Activated T-helper 2 cell treated with anti-CD3 and anti-CD28 coated beads, Interferon-gamma antibody, Interleukin-2, Interleukin-4, amounts not matched to agents 10 μg/mL and 5 μg/mL and 100 μg/mL, durations not matched to agents 14 hours and 24 hours and 36 hours (primary cell): ENCODE data around the gene ITGB8. TPM values are rescaled to one million over a fixed set of nuclear protein-coding genes. Genes with fewer than 3 reads are reported as not detected.
"Not testable (repeated sequence)": the region's sequence is repeated elsewhere in the genome, so short reads cannot be mapped to it uniquely, and the experiment has no call there.

Source experiments
- DNase-seq: peaks from one replicate; pipeline ENCODE4 v3.0.0; 2021; ENCODE audit warnings: low spot score
- H3K27ac Mint-ChIP-seq: one replicate; pipeline ENCODE4 v1.8.0; 2021; ENCODE audit warnings: mixed read lengths
- H3K27me3 Mint-ChIP-seq: one replicate; pipeline ENCODE4 v1.8.0; 2021; ENCODE audit warnings: low read depth, mixed read lengths
- H3K36me3 Mint-ChIP-seq: one replicate; pipeline ENCODE4 v1.8.0; 2021; ENCODE audit warnings: low read depth, mixed read lengths
- H3K4me1 Mint-ChIP-seq: one replicate; pipeline ENCODE4 v1.8.0; 2021; ENCODE audit warnings: low read depth, mixed read lengths
- H3K4me3 Mint-ChIP-seq: one replicate; pipeline ENCODE4 v1.8.0; 2021; ENCODE audit warnings: low read depth, mild to moderate bottlenecking, moderate library complexity, mixed read lengths
- H3K9me3 Mint-ChIP-seq: one replicate; pipeline ENCODE4 v1.8.0; 2021; ENCODE audit warnings: mixed read lengths
- intact Hi-C: fragments of 100-400 bp; cut with micrococcal nuclease; formaldehyde crosslinking; loops from one replicate; pipeline ENCODE4 v1.15.1; 2023
- total RNA-seq: library from RNA; stranded (reverse); gene quantifications from 2 replicates; pipeline ENCODE4 v1.2.3, GENCODE V29; 2022

ITGB8 gene
- total RNA-seq, 1 donor from 2014 or later, result 0.05 TPM

- Mint-ChIP-seq H3K36me3 (no peaks in the 10 kb centered on the region), H3K4me1 (peaks cover 6% of the 10 kb centered on the region), H3K27me3 (peaks cover 3% of the 10 kb centered on the region), H3K9me3 (no peaks in the 10 kb centered on the region), H3K4me3 (no peak overlapping the region), H3K27ac (no peak overlapping the region)
- no peak for DNase-seq
- intact Hi-C loops, result no loop called here
These were observed 30.9 kb upstream of the ITGB8 start for GRCh38 chr7:20299647-20300312.

DNA sequence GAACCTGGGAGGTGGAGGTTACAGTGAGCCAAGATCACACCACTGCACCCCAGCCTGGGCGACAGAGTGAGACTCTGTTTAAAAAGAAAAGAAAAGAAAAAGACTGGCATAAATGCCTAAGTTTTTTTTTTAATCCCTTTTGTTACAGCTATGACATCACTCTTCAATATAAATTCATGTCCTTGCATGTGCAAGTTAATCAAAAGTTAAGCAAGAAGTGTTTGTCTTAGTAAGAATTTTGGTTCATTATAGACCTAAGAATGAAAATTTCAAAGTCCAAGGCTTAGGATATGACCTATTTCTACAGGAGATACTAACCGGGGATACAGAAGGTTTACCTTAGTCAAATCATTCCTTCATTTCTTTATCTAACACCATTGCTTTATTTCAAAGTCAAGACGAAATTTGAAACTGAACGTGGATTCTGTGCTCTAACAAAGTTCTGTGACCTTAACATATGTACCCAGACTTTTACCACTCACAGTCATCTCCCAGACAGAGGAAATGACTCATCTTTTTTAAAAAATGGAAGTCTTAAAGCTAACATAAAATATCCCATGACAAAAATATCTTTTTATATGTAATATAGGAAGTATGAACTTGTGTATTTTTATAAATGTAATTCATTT lies 29.3 kb upstream of the ITGB8 start:
- no peaks in the 10 kb centered on the region for H3K9me3 Mint-ChIP-seq
- H3K4me1 Mint-ChIP-seq, result peaks cover 6% of the 10 kb centered on the region
- intact Hi-C loops, result no loop called here
- H3K27me3 Mint-ChIP-seq, result peaks cover 1% of the 10 kb centered on the region
- no peaks in the 10 kb centered on the region for H3K36me3 Mint-ChIP-seq
- no peak overlapping the region for H3K4me3 Mint-ChIP-seq
- DNase-seq, result no peak
- no peak overlapping the region for H3K27ac Mint-ChIP-seq

DNA sequence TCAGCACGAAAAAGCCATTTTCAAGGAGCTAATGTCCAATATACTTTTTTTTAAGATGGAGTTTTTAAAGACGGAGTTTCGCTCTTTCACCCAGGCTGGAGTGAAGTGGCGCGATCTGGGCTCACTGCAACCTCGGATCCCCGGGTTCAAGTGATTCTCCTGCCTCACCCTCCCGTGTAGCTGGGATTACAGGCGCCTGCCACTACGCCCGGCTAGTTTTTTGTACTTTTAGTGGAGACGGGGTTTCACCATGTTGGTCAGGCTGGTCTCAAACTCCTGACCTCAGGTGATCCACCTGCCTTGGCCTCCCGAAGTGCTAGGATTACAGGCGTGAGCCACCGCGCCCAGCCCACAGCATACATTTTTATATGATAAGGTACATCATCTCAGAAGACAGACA lies 28.4 kb upstream of the ITGB8 start:
- H3K27me3 Mint-ChIP-seq, H3K4me1 Mint-ChIP-seq, H3K27ac Mint-ChIP-seq, DNase-seq, H3K36me3 Mint-ChIP-seq, intact Hi-C loops, H3K4me3 Mint-ChIP-seq, H3K9me3 Mint-ChIP-seq: not testable (repeated sequence)

- intact Hi-C loops, result no loop called here
- Mint-ChIP-seq H3K4me3 (no peak overlapping the region), H3K27ac (no peak overlapping the region), H3K36me3 (no peaks in the 10 kb centered on the region), H3K4me1 (peaks cover 6% of the 10 kb centered on the region), H3K9me3 (no peaks in the 10 kb centered on the region), H3K27me3 (peaks cover 1% of the 10 kb centered on the region)
- DNase-seq, result no peak
These were observed 27.8 kb upstream of the ITGB8 start for GRCh38 chr7:20302891-20303290.

DNA sequence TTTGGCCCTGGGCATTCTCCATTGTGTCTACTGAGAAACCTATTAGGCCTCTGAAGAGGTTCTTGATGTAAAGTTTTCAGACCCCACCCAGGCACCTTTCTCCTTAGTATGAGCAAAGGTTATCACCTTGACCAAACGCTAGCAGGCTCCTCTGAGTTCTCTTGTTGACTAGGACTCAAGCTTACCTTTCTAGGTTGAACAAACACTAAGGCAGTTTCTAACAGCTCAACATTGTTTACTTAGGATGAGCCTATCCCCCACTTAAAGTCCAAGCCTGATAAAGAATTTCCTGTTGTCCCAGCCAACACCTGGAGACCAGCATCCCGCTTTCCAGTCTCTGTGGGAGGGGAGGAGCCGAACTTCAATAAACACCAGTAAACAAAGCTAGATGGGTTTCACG lies 26.3 kb upstream of the ITGB8 start:
- Mint-ChIP-seq H3K4me1 (peaks cover 6% of the 10 kb centered on the region), H3K36me3 (no peaks in the 10 kb centered on the region), H3K27ac (no peak overlapping the region), H3K4me3 (no peak overlapping the region), H3K27me3 (peaks cover 4% of the 10 kb centered on the region), H3K9me3 (no peaks in the 10 kb centered on the region)
- DNase-seq, result no peak
- intact Hi-C loops, result no loop called here

DNA sequence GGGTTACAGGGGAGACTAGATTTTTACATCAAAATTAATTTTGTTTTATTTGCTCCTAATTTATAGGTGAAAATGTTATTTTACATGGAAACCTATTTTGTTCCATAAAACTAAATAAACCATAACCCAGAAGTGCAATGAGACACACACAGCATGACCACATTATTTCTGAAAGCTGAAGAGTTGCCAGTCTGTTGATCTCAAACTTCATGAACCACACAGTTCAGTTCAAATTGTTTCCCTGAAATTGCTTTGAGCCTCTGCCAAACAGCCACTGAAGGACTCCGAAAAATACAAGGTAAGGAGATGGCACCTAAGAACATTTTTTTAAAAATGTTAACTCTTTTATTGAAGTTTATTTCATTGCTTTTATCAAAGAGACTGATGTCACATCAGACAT lies 25.0 kb upstream of the ITGB8 start:
- H3K27ac Mint-ChIP-seq, result no peak overlapping the region
- no peaks in the 10 kb centered on the region for H3K4me1 Mint-ChIP-seq
- peaks cover 3% of the 10 kb centered on the region for H3K27me3 Mint-ChIP-seq
- H3K36me3 Mint-ChIP-seq, result no peaks in the 10 kb centered on the region
- H3K9me3 Mint-ChIP-seq, result no peaks in the 10 kb centered on the region
- DNase-seq, result no peak
- H3K4me3 Mint-ChIP-seq, result no peak overlapping the region
- intact Hi-C loops, result no loop called here

- Mint-ChIP-seq H3K27ac (no peak overlapping the region), H3K4me1 (no peaks in the 10 kb centered on the region), H3K27me3 (peaks cover 3% of the 10 kb centered on the region), H3K9me3 (no peaks in the 10 kb centered on the region), H3K36me3 (no peaks in the 10 kb centered on the region), H3K4me3 (no peak overlapping the region)
- intact Hi-C loops, result no loop called here
- DNase-seq, result no peak
These were observed 24.3 kb upstream of the ITGB8 start for GRCh38 chr7:20306180-20306946.

DNA sequence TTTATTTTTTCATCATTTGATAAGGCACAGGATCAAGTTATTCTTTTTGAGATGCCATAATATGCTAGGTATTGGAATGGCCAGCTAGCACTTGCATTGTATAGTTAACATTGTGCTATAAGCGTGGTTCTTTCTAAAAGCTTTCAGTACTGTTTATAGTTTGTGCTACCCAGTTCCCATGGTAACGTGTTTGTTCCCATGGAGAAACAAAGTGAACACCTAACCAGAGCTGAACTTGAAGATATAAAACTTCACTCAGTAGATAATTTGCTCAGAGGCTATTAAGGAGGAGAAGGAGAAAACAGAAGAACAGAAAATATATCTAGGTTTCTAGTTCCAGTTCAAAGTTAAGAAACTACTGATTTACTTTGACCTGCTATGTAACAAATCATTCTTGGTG lies 23.6 kb upstream of the ITGB8 start:
- H3K4me1 Mint-ChIP-seq, result no peaks in the 10 kb centered on the region
- H3K27ac Mint-ChIP-seq, result no peak overlapping the region
- no peaks in the 10 kb centered on the region for H3K9me3 Mint-ChIP-seq
- intact Hi-C loops, result no loop called here
- peaks cover 3% of the 10 kb centered on the region for H3K27me3 Mint-ChIP-seq
- H3K4me3 Mint-ChIP-seq, result no peak overlapping the region
- no peaks in the 10 kb centered on the region for H3K36me3 Mint-ChIP-seq
- no peak for DNase-seq

GRCh38 chr7:20307901-20308300 lies 22.8 kb upstream of the ITGB8 start:
- Mint-ChIP-seq H3K4me1 (no peaks in the 10 kb centered on the region), H3K27ac (no peak overlapping the region), H3K4me3 (no peak overlapping the region), H3K36me3 (no peaks in the 10 kb centered on the region), H3K9me3 (no peaks in the 10 kb centered on the region), H3K27me3 (peaks cover 3% of the 10 kb centered on the region)
- DNase-seq, result no peak
- intact Hi-C loops, result no loop called here

DNA sequence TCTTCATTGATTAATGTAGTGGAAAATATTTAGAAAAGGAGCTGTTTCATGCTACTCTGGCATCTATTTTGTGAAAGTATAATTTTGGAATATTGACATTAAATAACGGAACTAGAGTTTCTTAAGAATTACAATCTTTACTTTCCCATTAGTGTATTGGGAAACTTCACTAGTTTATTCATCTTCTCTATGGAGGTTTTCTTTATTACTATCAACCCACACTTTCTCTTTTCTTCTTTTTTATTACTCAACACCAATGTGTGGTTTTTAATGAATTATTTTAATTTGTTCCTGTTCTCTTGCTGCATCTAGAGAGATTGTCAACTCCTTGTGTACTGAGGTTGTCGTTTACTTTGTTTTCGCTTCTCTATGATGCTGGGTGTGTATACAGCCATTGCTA lies 20.4 kb upstream of the ITGB8 start:
- no peaks in the 10 kb centered on the region for H3K4me1 Mint-ChIP-seq
- no peak overlapping the region for H3K4me3 Mint-ChIP-seq
- no peaks in the 10 kb centered on the region for H3K9me3 Mint-ChIP-seq
- DNase-seq, result no peak
- intact Hi-C loops, result loop anchor here (10.0 kb wide), 1 partner anchor 566 kb away; no protein-coding TSS in a partner anchor
- H3K36me3 Mint-ChIP-seq, result no peaks in the 10 kb centered on the region
- no peak overlapping the region for H3K27ac Mint-ChIP-seq
- H3K27me3 Mint-ChIP-seq, result peaks cover 10% of the 10 kb centered on the region

GRCh38 chr7:20310963-20311742 lies 19.5 kb upstream of the ITGB8 start:
- Mint-ChIP-seq H3K4me3 (no peak overlapping the region), H3K4me1 (no peaks in the 10 kb centered on the region), H3K27ac (no peak overlapping the region), H3K27me3 (peaks cover 10% of the 10 kb centered on the region), H3K9me3 (no peaks in the 10 kb centered on the region), H3K36me3 (no peaks in the 10 kb centered on the region)
- intact Hi-C loops, result loop anchor here (10.0 kb wide), 1 partner anchor 566 kb away; no protein-coding TSS in a partner anchor
- DNase-seq, result no peak

GRCh38 chr7:20311743-20312042 lies 19.0 kb upstream of the ITGB8 start:
- intact Hi-C loops, result loop anchor here (10.0 kb wide), 1 partner anchor 567 kb away; no protein-coding TSS in a partner anchor
- Mint-ChIP-seq H3K9me3 (no peaks in the 10 kb centered on the region), H3K27ac (no peak overlapping the region), H3K4me3 (no peak overlapping the region), H3K36me3 (no peaks in the 10 kb centered on the region), H3K4me1 (no peaks in the 10 kb centered on the region), H3K27me3 (peaks cover 10% of the 10 kb centered on the region)
- no peak for DNase-seq
